ENCODE measurements around the gene PCOLCE2. TPM values are rescaled to one million over a fixed set of nuclear protein-coding genes. Genes with fewer than 3 reads are reported as not detected.

The PCOLCE2 gene
- total RNA-seq, 4 donors from 2014 or later = 2.3 to 3.2 (median 2.5) TPM; not detected in 1

- Histone ChIP-seq H3K4me1 (no peaks in the 10 kb centered on the region), H3K27me3 (no peaks in the 10 kb centered on the region)
- TF ChIP-seq CTCF (IDR thresholded peaks at IDR 0.05) (no peak), POLR2A (IDR thresholded peaks at IDR 0.05) (no peak)
These were observed 21.4 kb upstream of the PCOLCE2 start for GRCh38 chr3:142910280-142910679.

GRCh38 chr3:142909282-142909681, 20.4 kb upstream of the PCOLCE2 start:
- H3K36me3 ChIP-seq = no peaks in the 10 kb centered on the region
- no peak for DNase-seq
- no peaks in the 10 kb centered on the region for H3K9me3 ChIP-seq
- no peak overlapping the region for H3K4me3 ChIP-seq
- TF ChIP-seq CTCF (IDR thresholded peaks at IDR 0.05) = no peak
- H3K27me3 ChIP-seq = no peaks in the 10 kb centered on the region
- H3K4me1 ChIP-seq = peaks cover 0 to 1% (median 0%) of the 10 kb centered on the region in 4 donors
- H3K27ac ChIP-seq = no peak overlapping the region

More at GRCh38 chr3:142910280-142910679, 21.4 kb upstream of the PCOLCE2 start:
- Histone ChIP-seq H3K36me3 (no peaks in the 10 kb centered on the region), H3K27ac (no peak overlapping the region), H3K4me3 (no peak overlapping the region), H3K9me3 (no peaks in the 10 kb centered on the region)
- DNase-seq = no peak

- H3K27me3 ChIP-seq = no peaks in the 10 kb centered on the region
- no peaks in the 10 kb centered on the region for H3K9me3 ChIP-seq
- no peaks in the 10 kb centered on the region for H3K36me3 ChIP-seq
- TF ChIP-seq CTCF (IDR thresholded peaks at IDR 0.05) (no peak), POLR2A (IDR thresholded peaks at IDR 0.05) (no peak)
- H3K27ac ChIP-seq = no peak overlapping the region
- DNase-seq = no peak
- H3K4me3 ChIP-seq = no peak overlapping the region
- H3K4me1 ChIP-seq = peaks cover 0 to 4% (median 0%) of the 10 kb centered on the region in 4 donors
These were observed 19.1 kb upstream of the PCOLCE2 start for GRCh38 chr3:142907996-142908395.

- Histone ChIP-seq H3K4me1 (peaks cover 0 to 4% (median 0%) of the 10 kb centered on the region in 4 donors), H3K9me3 (no peaks in the 10 kb centered on the region), H3K36me3 (no peaks in the 10 kb centered on the region), H3K4me3 (no peak overlapping the region), H3K27ac (peak overlapping the region in 2 of 4 donors; percentile 20 to 48), H3K27me3 (no peaks in the 10 kb centered on the region)
- DNase-seq = peak in 2 of 3 donors; percentile 57 to 80
- TF ChIP-seq POLR2A (IDR thresholded peaks at IDR 0.05) (no peak), CTCF (IDR thresholded peaks at IDR 0.05) (no peak)
These were observed 16.0 kb upstream of the PCOLCE2 start for GRCh38 chr3:142904639-142905436.

GRCh38 chr3:142902356-142902755, 13.5 kb upstream of the PCOLCE2 start:
- DNase-seq = no peak
- no peak for TF ChIP-seq CTCF (IDR thresholded peaks at IDR 0.05)
- no peak for TF ChIP-seq POLR2A (IDR thresholded peaks at IDR 0.05)
- no peaks in the 10 kb centered on the region for H3K36me3 ChIP-seq

More at GRCh38 chr3:142902356-142902755, 13.5 kb upstream of the PCOLCE2 start:
- H3K27ac ChIP-seq = no peak overlapping the region
- no peaks in the 10 kb centered on the region for H3K27me3 ChIP-seq
- H3K4me3 ChIP-seq = no peak overlapping the region
- H3K9me3 ChIP-seq = no peaks in the 10 kb centered on the region
- peaks cover 0 to 4% (median 0%) of the 10 kb centered on the region in 4 donors for H3K4me1 ChIP-seq
